Neural crest cell (in vitro differentiated cells): ENCODE data around the gene DCHS2. TPM values are rescaled to one million over a fixed set of nuclear protein-coding genes. Genes with fewer than 3 reads are reported as not detected.

Experiments
- DNase-seq: peaks from one replicate; pipeline ENCODE4 v3.0.0; 2021; ENCODE audit warnings: low read depth, mixed read lengths, low spot score
- H3K27ac Mint-ChIP-seq: one replicate; pipeline ENCODE4 v1.8.0; 2021; ENCODE audit warnings: mild to moderate bottlenecking, mixed read lengths; ENCODE audit not compliant: unreplicated experiment
- H3K27me3 Mint-ChIP-seq: 2 replicates; pipeline ENCODE4 v1.8.0; 2021; ENCODE audit warnings: low read depth, mild to moderate bottlenecking, mixed read lengths
- H3K36me3 Mint-ChIP-seq: 2 replicates; pipeline ENCODE4 v1.8.0; 2021; ENCODE audit warnings: low read depth, mild to moderate bottlenecking, mixed read lengths
- H3K4me1 Mint-ChIP-seq: 2 replicates; pipeline ENCODE4 v1.8.0; 2021; ENCODE audit warnings: mixed read lengths
- H3K4me3 Mint-ChIP-seq: one replicate; pipeline ENCODE4 v1.8.0; 2021; ENCODE audit warnings: mild to moderate bottlenecking, mixed read lengths
- H3K9me3 Mint-ChIP-seq: 2 replicates; pipeline ENCODE4 v1.8.0; 2021; ENCODE audit warnings: mixed read lengths
- total RNA-seq: library from RNA; stranded (reverse); gene quantifications from 2 replicates; pipeline ENCODE4 v1.2.1, GENCODE V29; 2021
- TF ChIP-seq, protein P1 (sequence below): fragments of 200-600 bp; sonication (generic); conservative IDR thresholded peaks from 2 replicates; pipeline ENCODE4 v1.5.0; 2021; ENCODE audit warnings: antibody characterized with exemption, mild to moderate bottlenecking

Gene DCHS2
- total RNA-seq, 1 donor from 2014 or later: 1.2 TPM

GRCh38 chr4:154399259-154399974 lies 92.2 kb downstream of the DCHS2 start:
- Mint-ChIP-seq H3K4me1 (no peaks in the 10 kb centered on the region), H3K9me3 (no peaks in the 10 kb centered on the region), H3K36me3 (no peaks in the 10 kb centered on the region), H3K27me3 (peaks cover 12% of the 10 kb centered on the region), H3K4me3 (no peak overlapping the region), H3K27ac (no peak overlapping the region)
- TF ChIP-seq, protein P1, sequence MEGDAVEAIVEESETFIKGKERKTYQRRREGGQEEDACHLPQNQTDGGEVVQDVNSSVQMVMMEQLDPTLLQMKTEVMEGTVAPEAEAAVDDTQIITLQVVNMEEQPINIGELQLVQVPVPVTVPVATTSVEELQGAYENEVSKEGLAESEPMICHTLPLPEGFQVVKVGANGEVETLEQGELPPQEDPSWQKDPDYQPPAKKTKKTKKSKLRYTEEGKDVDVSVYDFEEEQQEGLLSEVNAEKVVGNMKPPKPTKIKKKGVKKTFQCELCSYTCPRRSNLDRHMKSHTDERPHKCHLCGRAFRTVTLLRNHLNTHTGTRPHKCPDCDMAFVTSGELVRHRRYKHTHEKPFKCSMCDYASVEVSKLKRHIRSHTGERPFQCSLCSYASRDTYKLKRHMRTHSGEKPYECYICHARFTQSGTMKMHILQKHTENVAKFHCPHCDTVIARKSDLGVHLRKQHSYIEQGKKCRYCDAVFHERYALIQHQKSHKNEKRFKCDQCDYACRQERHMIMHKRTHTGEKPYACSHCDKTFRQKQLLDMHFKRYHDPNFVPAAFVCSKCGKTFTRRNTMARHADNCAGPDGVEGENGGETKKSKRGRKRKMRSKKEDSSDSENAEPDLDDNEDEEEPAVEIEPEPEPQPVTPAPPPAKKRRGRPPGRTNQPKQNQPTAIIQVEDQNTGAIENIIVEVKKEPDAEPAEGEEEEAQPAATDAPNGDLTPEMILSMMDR: peak; percentile 53
- no peak for DNase-seq

DNA sequence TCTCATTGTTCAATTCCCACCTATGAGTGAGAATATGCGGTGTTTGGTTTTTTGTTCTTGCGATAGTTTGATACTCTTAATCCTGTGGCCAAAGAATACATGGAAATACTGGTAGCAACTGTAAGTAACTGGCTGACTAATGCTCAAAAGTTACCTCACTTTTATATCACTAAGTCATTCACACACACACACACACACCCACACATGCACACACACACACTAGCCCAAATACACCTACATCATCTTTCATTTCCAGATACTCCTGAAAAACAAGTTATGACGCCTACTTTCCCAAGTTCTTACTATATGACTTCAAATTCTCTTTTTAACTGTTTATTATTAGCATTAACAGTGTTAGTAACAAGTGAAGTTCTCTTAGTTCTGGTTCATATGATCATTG lies 101.3 kb downstream of the DCHS2 start:
- H3K4me1 Mint-ChIP-seq: no peaks in the 10 kb centered on the region
- no peak overlapping the region for H3K27ac Mint-ChIP-seq
- no peak overlapping the region for H3K4me3 Mint-ChIP-seq
- H3K27me3 Mint-ChIP-seq: peaks cover 4% of the 10 kb centered on the region
- peaks cover 3% of the 10 kb centered on the region for H3K36me3 Mint-ChIP-seq
- DNase-seq: no peak
- TF ChIP-seq, protein P1: no peak
- peaks cover 6% of the 10 kb centered on the region for H3K9me3 Mint-ChIP-seq

GRCh38 chr4:154389148-154389547 lies 102.5 kb downstream of the DCHS2 start:
- H3K9me3 Mint-ChIP-seq: peaks cover 10% of the 10 kb centered on the region
- H3K27me3 Mint-ChIP-seq: peaks cover 4% of the 10 kb centered on the region
- TF ChIP-seq, protein P1: no peak
- no peaks in the 10 kb centered on the region for H3K4me1 Mint-ChIP-seq
- no peak for DNase-seq
- H3K27ac Mint-ChIP-seq: no peak overlapping the region
- peaks cover 3% of the 10 kb centered on the region for H3K36me3 Mint-ChIP-seq
- no peak overlapping the region for H3K4me3 Mint-ChIP-seq

- Mint-ChIP-seq H3K27ac (no peak overlapping the region), H3K27me3 (no peaks in the 10 kb centered on the region), H3K36me3 (peaks cover 3% of the 10 kb centered on the region), H3K4me3 (no peak overlapping the region), H3K9me3 (peaks cover 15% of the 10 kb centered on the region), H3K4me1 (no peaks in the 10 kb centered on the region)
- DNase-seq: no peak
- TF ChIP-seq, protein P1: no peak
Observed at GRCh38 chr4:154384012-154384411, 107.6 kb downstream of the DCHS2 start.

DNA sequence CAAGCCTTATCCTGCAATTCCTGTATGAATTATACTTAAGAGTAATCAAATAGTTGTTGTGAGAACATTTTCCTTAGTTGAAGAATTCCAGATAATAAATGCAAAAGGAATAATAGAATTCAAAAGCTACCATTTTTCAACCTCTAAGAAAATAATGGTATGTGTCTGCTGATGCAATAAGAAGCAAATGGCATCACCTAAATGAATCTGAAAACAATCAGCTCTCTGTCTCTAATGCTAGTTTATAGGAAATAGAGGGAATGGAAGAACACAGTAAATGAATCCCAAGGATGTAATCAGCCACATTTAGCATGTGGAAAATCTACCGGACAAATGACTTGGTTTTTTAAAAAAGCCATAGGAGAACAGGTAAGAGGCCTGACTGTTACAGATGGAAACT lies 115.1 kb downstream of the DCHS2 start:
- TF ChIP-seq, protein P1: no peak
- H3K36me3 Mint-ChIP-seq: no peaks in the 10 kb centered on the region
- no peaks in the 10 kb centered on the region for H3K4me1 Mint-ChIP-seq
- no peak overlapping the region for H3K4me3 Mint-ChIP-seq
- no peaks in the 10 kb centered on the region for H3K27me3 Mint-ChIP-seq
- peaks cover 6% of the 10 kb centered on the region for H3K9me3 Mint-ChIP-seq
- DNase-seq: no peak
- no peak overlapping the region for H3K27ac Mint-ChIP-seq
